Right atrium auricular region (tissue), 2 donors: ENCODE data around the gene ACTA2. TPM values are rescaled to one million over a fixed set of nuclear protein-coding genes. Genes with fewer than 3 reads are reported as not detected.

Experiments
- DNase-seq: peaks from one replicate; pipeline ENCODE4 v3.0.0-alpha.2; 2019; ENCODE audit warnings: low spot score
- H3K27ac ChIP-seq, 2 donors: fragments of 200-600 bp; sonication (generic); 1 replicate in 1 of 2; 2 replicates in 1 of 2; pipeline ENCODE4 v1.5.1; 2016 to 2019
- H3K27me3 ChIP-seq, 2 donors: fragments of 200-600 bp; sonication (generic); one replicate each; pipeline versions ENCODE4 v1.5.1 to v1.6.0; 2017 to 2019
- H3K36me3 ChIP-seq: fragments of 200-600 bp; sonication (generic); one replicate; pipeline ENCODE4 v1.5.1; 2016
- H3K4me1 ChIP-seq, 2 donors: fragments of 200-600 bp; sonication (generic); one replicate each; pipeline versions ENCODE4 v1.5.1 to v1.6.0; 2017 to 2019
- H3K4me3 ChIP-seq, 2 donors: fragments of 200-600 bp; sonication (generic); 1 replicate in 1 of 2; 2 replicates in 1 of 2; pipeline ENCODE4 v1.5.1; 2017 to 2019; ENCODE audit warnings: mild to moderate bottlenecking in 1 of 2, moderate library complexity in 1 of 2
- H3K9me3 ChIP-seq, 2 donors: fragments of 200-600 bp; sonication (generic); one replicate each; pipeline ENCODE4 v1.5.1; 2019
- CTCF ChIP-seq, 2 donors: fragments of 200-600 bp; sonication (generic); IDR thresholded peaks; one replicate each; pipeline ENCODE4 v1.5.1; 2019; ENCODE audit warnings: antibody characterized with exemption in 2 of 2
- total RNA-seq, 2 donors: library from RNA; depleted of rRNA; stranded (reverse); fragments of >200 nt; gene quantifications; one replicate each; pipeline ENCODE4 v1.1.0, GENCODE V29; 2016

The ACTA2 gene
- total RNA-seq, 2 donors from 2014 or later = 934 to 1,936 TPM

- Histone ChIP-seq H3K36me3 (no peaks in the 10 kb centered on the region), H3K4me1 (peaks cover 0 to 26% of the 10 kb centered on the region in 2 donors), H3K4me3 (peak within 1 kb of the TSS; percentile 83 to 91), H3K27ac (peak within 1 kb of the TSS; percentile 91 to 94), H3K27me3 (no peaks in the 10 kb centered on the region), H3K9me3 (no peaks in the 10 kb centered on the region)
- no peak for TF ChIP-seq CTCF (IDR thresholded peaks at IDR 0.05)
- peak; percentile 81 for DNase-seq
These were observed 38.0 kb upstream of the ACTA2 start, which contains the start of gene FAS for GRCh38 chr10:88990384-88991160. Gene FAS (plus strand): TSS chr10:88990798. CDS start chr10:88990877, 79 bp downstream.

- Histone ChIP-seq H3K4me3 (peak overlapping the region; percentile 83 to 91), H3K27me3 (no peaks in the 10 kb centered on the region), H3K27ac (peak overlapping the region; percentile 91 to 94), H3K4me1 (peaks cover 0 to 21% of the 10 kb centered on the region in 2 donors), H3K9me3 (no peaks in the 10 kb centered on the region), H3K36me3 (no peaks in the 10 kb centered on the region)
- DNase-seq = peak; percentile 77
- TF ChIP-seq CTCF (IDR thresholded peaks at IDR 0.05) = no peak
These were observed 37.3 kb upstream of the ACTA2 start for GRCh38 chr10:88989824-88990383.

- H3K4me3 ChIP-seq = peak overlapping the region; percentile 83 to 91
- H3K27ac ChIP-seq = peak overlapping the region; percentile 91 to 94
- H3K36me3 ChIP-seq = no peaks in the 10 kb centered on the region
- H3K4me1 ChIP-seq = peaks cover 0 to 16% of the 10 kb centered on the region in 2 donors
- DNase-seq = no peak
- H3K27me3 ChIP-seq = no peaks in the 10 kb centered on the region
- TF ChIP-seq CTCF (IDR thresholded peaks at IDR 0.05) = no peak
- no peaks in the 10 kb centered on the region for H3K9me3 ChIP-seq
These were observed 36.9 kb upstream of the ACTA2 start for GRCh38 chr10:88989423-88989822.

- Histone ChIP-seq H3K36me3 (no peaks in the 10 kb centered on the region), H3K27ac (peak overlapping the region in 1 of 2 donors; percentile 8), H3K27me3 (no peaks in the 10 kb centered on the region), H3K4me3 (no peak overlapping the region), H3K4me1 (peaks cover 0 to 16% of the 10 kb centered on the region in 2 donors), H3K9me3 (no peaks in the 10 kb centered on the region)
- no peak for TF ChIP-seq CTCF (IDR thresholded peaks at IDR 0.05)
- no peak for DNase-seq
These were observed 35.3 kb upstream of the ACTA2 start for GRCh38 chr10:88987840-88988239.

- Histone ChIP-seq H3K4me3 (no peak overlapping the region), H3K27ac (peak overlapping the region in 1 of 2 donors; percentile 7), H3K4me1 (peaks cover 0 to 21% of the 10 kb centered on the region in 2 donors), H3K9me3 (no peaks in the 10 kb centered on the region), H3K27me3 (no peaks in the 10 kb centered on the region), H3K36me3 (no peaks in the 10 kb centered on the region)
- no peak for DNase-seq
- peak in 1 of 2 donors; percentile 8 for TF ChIP-seq CTCF (IDR thresholded peaks at IDR 0.05)
These were observed 34.7 kb upstream of the ACTA2 start for GRCh38 chr10:88987243-88987725.
